Gastroesophageal sphincter (tissue), 4 donors: ENCODE results near the gene MTMR12. TPM values are rescaled to one million over a fixed set of nuclear protein-coding genes. Genes with fewer than 3 reads are reported as not detected.

ENCODE experiments used
- ATAC-seq: fragments of 150-250 bp; one replicate; pipeline ENCODE4 v1.9.1; 2016; ENCODE audit warnings: mild to moderate bottlenecking, moderate library complexity
- H3K27ac ChIP-seq, 4 donors: fragments of 200-600 bp; sonication (generic) in 3 of 4; 1 replicate in 3 of 4; 2 replicates in 1 of 4; pipeline ENCODE4 v1.5.1; 2016 to 2019
- H3K27me3 ChIP-seq: fragments of 200-600 bp; sonication (generic); one replicate; pipeline ENCODE4 v1.5.1; 2019
- H3K36me3 ChIP-seq, 2 donors: fragments of 200-600 bp; sonication (generic); one replicate each; pipeline ENCODE4 v1.5.1; 2019; ENCODE audit warnings: control low read depth in 1 of 2
- H3K4me1 ChIP-seq, 3 donors: fragments of 200-600 bp; sonication (generic); 1 replicate in 2 of 3; 2 replicates in 1 of 3; pipeline ENCODE4 v1.5.1; 2016 to 2019; ENCODE audit warnings: control low read depth in 2 of 3
- H3K4me3 ChIP-seq, 2 donors: fragments of 200-600 bp; sonication (generic); one replicate each; pipeline ENCODE4 v1.5.1; 2019; ENCODE audit warnings: mild to moderate bottlenecking in 1 of 2, moderate library complexity in 1 of 2
- H3K9me3 ChIP-seq, 3 donors: fragments of 200-600 bp; sonication (generic); one replicate each; pipeline ENCODE4 v1.5.1; 2017 to 2019; ENCODE audit warnings: control low read depth in 2 of 3
- EP300 ChIP-seq: sonication (generic); formaldehyde crosslinking; IDR thresholded peaks from one replicate; pipeline ENCODE4 v1.6.1; 2017; ENCODE audit warnings: antibody characterized with exemption, mild to moderate bottlenecking
- POLR2A ChIP-seq, 2 donors: fragments of 450-650 bp; IDR thresholded peaks; one replicate each; pipeline ENCODE4 v1.6.1; 2017; ENCODE audit warnings: antibody characterized with exemption in 2 of 2, mild to moderate bottlenecking in 2 of 2, moderate library complexity in 1 of 2
- POLR2AphosphoS5 ChIP-seq: sonication (generic); formaldehyde crosslinking; IDR thresholded peaks from one replicate; pipeline ENCODE4 v1.6.1; 2017; ENCODE audit warnings: antibody characterized with exemption
- WGBS, 2 donors: methylation state at CpG; one replicate each; pipeline ENCODE4 v1.1.5; 2018; ENCODE audit warnings: low coverage in 1 of 2; 5-methylcytosine and 5-hydroxymethylcytosine counted together
- total RNA-seq, 4 donors: library from RNA; depleted of rRNA; stranded (reverse); fragments of >200 nt; gene quantifications; one replicate each; pipeline ENCODE4 v1.1.0, GENCODE V29; 2016
- TF ChIP-seq, protein P1 (sequence below), 4 experiments: fragments of 200-600 bp in 2 of 4; fragments of 450-650 bp in 2 of 4; sonication (generic) in 1 of 4; IDR thresholded peaks; one replicate each; pipeline ENCODE4 v1.5.1; 2017 to 2019; ENCODE audit warnings: antibody characterized with exemption in 4 of 4, mild to moderate bottlenecking in 2 of 4, moderate library complexity in 2 of 4

Gene MTMR12
- total RNA-seq, 4 donors from 2014 or later = 44.2 to 98.9 (median 68.5) TPM

DNA sequence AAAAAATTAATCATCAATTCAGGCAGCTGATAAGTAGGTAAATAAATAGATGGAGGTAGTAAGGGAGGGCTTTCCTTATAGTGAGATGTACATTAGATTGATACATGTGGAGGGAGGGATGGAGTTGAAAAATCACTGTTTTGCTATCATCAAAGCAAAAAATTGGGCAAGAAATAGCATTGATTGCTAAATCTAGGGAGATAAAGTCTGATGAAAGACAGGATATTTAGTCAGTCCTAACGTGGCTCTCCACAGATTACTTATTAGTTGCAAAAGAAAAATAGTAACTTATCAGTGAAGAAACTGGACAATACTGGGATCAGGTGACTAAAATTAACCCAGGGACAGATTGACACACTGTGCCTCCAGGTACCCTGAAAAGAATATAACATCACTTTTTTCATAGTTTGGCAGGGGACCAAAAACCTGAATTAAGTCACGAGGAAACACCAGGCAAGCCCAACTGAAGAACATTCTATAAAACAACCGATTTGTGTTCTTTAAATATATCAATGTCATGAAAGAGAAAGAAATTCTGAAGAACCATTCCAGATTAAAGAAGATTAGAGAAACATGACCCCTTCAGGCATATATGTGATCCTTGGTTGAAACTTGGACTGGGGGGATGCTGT, 111.5 kb downstream of the MTMR12 start:
- whole genome bisulfite sequencing, 2 donors = 33 to 35% methylated on average over 3 of the region's 3 CpGs
- H3K4me3 ChIP-seq = no peak overlapping the region
- no peaks in the 10 kb centered on the region for H3K36me3 ChIP-seq
- peaks cover 3 to 54% (median 9%) of the 10 kb centered on the region in 3 donors for H3K4me1 ChIP-seq
- peak; percentile 46 for ATAC-seq
- H3K27me3 ChIP-seq = no peaks in the 10 kb centered on the region
- TF ChIP-seq, protein P1, sequence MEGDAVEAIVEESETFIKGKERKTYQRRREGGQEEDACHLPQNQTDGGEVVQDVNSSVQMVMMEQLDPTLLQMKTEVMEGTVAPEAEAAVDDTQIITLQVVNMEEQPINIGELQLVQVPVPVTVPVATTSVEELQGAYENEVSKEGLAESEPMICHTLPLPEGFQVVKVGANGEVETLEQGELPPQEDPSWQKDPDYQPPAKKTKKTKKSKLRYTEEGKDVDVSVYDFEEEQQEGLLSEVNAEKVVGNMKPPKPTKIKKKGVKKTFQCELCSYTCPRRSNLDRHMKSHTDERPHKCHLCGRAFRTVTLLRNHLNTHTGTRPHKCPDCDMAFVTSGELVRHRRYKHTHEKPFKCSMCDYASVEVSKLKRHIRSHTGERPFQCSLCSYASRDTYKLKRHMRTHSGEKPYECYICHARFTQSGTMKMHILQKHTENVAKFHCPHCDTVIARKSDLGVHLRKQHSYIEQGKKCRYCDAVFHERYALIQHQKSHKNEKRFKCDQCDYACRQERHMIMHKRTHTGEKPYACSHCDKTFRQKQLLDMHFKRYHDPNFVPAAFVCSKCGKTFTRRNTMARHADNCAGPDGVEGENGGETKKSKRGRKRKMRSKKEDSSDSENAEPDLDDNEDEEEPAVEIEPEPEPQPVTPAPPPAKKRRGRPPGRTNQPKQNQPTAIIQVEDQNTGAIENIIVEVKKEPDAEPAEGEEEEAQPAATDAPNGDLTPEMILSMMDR (IDR thresholded peaks at IDR 0.05) = no peak
- TF ChIP-seq POLR2AphosphoS5 (no peak), EP300 (no peak)
- no peaks in the 10 kb centered on the region for H3K9me3 ChIP-seq
- peak overlapping the region in 3 of 4 donors; percentile 66 to 74 (median 71) for H3K27ac ChIP-seq

DNA sequence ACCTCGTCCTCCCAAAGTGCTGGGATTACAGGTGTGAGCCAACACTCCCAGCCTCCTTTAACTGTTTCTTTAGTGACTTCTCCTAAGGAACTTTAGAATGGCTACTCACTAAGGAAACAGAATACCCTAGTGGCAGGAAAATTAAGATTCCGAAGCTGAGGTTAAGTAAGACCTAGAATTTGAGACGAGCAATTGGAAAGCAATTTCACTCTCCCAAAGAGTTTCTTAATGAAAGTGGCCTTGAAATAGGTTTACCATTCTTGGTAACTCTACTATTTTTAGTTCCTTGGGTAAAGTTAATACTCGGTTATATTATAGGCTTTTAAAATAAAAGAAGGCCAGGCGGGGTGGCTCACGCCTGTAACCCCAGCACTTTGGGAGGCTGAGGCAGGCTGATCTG, 115.7 kb downstream of the MTMR12 start:
- no peaks in the 10 kb centered on the region for H3K27me3 ChIP-seq
- peaks cover 3 to 42% (median 6%) of the 10 kb centered on the region in 3 donors for H3K4me1 ChIP-seq
- H3K4me3 ChIP-seq = no peak overlapping the region
- H3K9me3 ChIP-seq = no peaks in the 10 kb centered on the region
- 68 to 78% methylated on average over 5 to 6 of the region's 6 CpGs for WGBS, 2 donors
- no peaks in the 10 kb centered on the region for H3K36me3 ChIP-seq
- ATAC-seq = no peak
- no peak for TF ChIP-seq POLR2A (IDR thresholded peaks at IDR 0.05)
- TF ChIP-seq, protein P1 (IDR thresholded peaks at IDR 0.05) = no peak
- no peak for TF ChIP-seq EP300
- TF ChIP-seq POLR2AphosphoS5 = no peak
- peak overlapping the region in 2 of 4 donors; percentile 38 to 51 for H3K27ac ChIP-seq

DNA sequence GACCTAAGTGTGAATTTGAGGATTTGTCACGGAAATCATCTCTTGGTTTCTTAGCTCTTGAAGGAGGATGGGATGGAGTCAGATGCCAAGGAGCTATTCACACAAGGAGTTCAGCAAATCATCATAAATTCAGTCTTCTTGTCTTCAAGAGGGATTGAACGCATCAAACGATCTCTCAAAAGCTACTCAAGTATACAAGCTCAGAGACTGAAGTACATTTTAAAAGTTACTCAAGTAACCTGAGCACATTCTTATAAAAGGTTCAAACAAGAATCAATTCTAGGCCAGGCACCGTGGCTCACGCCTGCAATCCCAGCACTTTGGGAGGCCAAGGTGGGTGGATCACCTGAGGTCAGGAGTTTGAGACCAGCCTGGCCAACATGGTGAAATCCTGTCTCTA, 117.5 kb downstream of the MTMR12 start:
- TF ChIP-seq, protein P1 (IDR thresholded peaks at IDR 0.05) = no peak
- TF ChIP-seq POLR2A (IDR thresholded peaks at IDR 0.05) (no peak), EP300 (no peak), POLR2AphosphoS5 (no peak)
- Histone ChIP-seq H3K27ac (peak overlapping the region in 3 of 4 donors; percentile 27 to 46 (median 45)), H3K36me3 (no peaks in the 10 kb centered on the region), H3K4me1 (peaks cover 0 to 24% (median 0%) of the 10 kb centered on the region in 3 donors), H3K27me3 (no peaks in the 10 kb centered on the region), H3K4me3 (no peak overlapping the region), H3K9me3 (no peaks in the 10 kb centered on the region)
- ATAC-seq = no peak
- 88 to 94% methylated on average over 2 to 5 of the region's 5 CpGs for WGBS, 2 donors

DNA sequence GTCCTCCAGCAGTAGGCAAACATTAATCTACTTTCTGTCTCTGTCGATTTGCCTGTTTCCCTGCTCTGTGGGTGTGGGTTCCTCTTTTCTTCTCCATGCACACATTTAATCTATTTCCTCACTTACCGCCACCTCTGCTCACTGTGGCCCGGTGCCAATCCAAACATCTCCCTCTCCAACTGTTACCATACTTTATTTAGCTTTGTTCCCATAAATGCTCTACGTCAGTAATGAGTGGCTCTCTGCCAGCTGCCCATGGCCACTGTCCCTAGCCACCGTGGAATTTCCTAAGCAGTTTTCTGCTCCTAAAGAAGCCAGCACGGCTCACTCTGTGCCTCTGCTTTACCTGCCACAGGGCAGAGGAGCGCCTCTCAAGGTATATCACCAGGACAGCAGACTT, 119.1 kb downstream of the MTMR12 start:
- Histone ChIP-seq H3K4me1 (peaks cover 0 to 21% (median 0%) of the 10 kb centered on the region in 3 donors), H3K27me3 (no peaks in the 10 kb centered on the region), H3K36me3 (no peaks in the 10 kb centered on the region), H3K4me3 (peak overlapping the region in 1 of 2 donors; percentile 3), H3K9me3 (no peaks in the 10 kb centered on the region), H3K27ac (peak overlapping the region in 3 of 4 donors; percentile 49 to 75 (median 67))
- WGBS, 2 donors = 2 to 18% methylated on average over 4 to 7 of the region's 7 CpGs
- peak; percentile 87 for ATAC-seq
- peak; percentile 95 for TF ChIP-seq POLR2AphosphoS5
- TF ChIP-seq, protein P1 (IDR thresholded peaks at IDR 0.05) = no peak

- no peak for TF ChIP-seq POLR2AphosphoS5
- H3K27ac ChIP-seq = peak overlapping the region in 1 of 4 donors; percentile 22
- WGBS, 2 donors = 64 to 67% methylated on average over 3 to 4 of the region's 5 CpGs
- peaks cover 0 to 17% (median 0%) of the 10 kb centered on the region in 3 donors for H3K4me1 ChIP-seq
- H3K36me3 ChIP-seq = no peaks in the 10 kb centered on the region
- H3K27me3 ChIP-seq = no peaks in the 10 kb centered on the region
- no peak overlapping the region for H3K4me3 ChIP-seq
- no peaks in the 10 kb centered on the region for H3K9me3 ChIP-seq
- peak; percentile 88 for ATAC-seq
Measured at GRCh38 chr5:32190095-32190494, 122.6 kb downstream of the MTMR12 start.
